HUES48 (cell line): Measurements from ENCODE around the gene CCR6.

Experiments
- H3K27ac ChIP-seq: one replicate; pipeline ENCODE4 v1.7.0; 2013; ENCODE audit warnings: low read depth, low read length, inconsistent platforms
- H3K27me3 ChIP-seq: 2 replicates; pipeline ENCODE4 v1.6.1; 2013; ENCODE audit warnings: mild to moderate bottlenecking, low read length; ENCODE audit not compliant: control insufficient read depth, insufficient read depth
- H3K36me3 ChIP-seq: 2 replicates; pipeline ENCODE4 v1.6.1; 2013; ENCODE audit warnings: low read length; ENCODE audit not compliant: control insufficient read depth, insufficient read depth
- H3K4me1 ChIP-seq: 2 replicates; pipeline ENCODE4 v1.6.1; 2013; ENCODE audit warnings: mild to moderate bottlenecking, low read length; ENCODE audit not compliant: control insufficient read depth, insufficient read depth
- H3K4me3 ChIP-seq: 2 replicates; pipeline ENCODE4 v1.5.1; 2013; ENCODE audit warnings: mild to moderate bottlenecking, low read depth, low read length
- H3K9ac ChIP-seq: 2 replicates; pipeline ENCODE4 v1.6.1; 2013; ENCODE audit warnings: mild to moderate bottlenecking, low read depth, low read length, moderate library complexity
- H3K9me3 ChIP-seq: 2 replicates; pipeline ENCODE4 v1.6.1; 2013; ENCODE audit warnings: low read length; ENCODE audit not compliant: control insufficient read depth, insufficient read depth

Gene CCR6

GRCh38 chr6:167111597-167111996 is 11.3 kb upstream of the CCR6 start:
- Histone ChIP-seq H3K9ac (no peak overlapping the region), H3K4me1 (peaks cover 6% of the 10 kb centered on the region), H3K36me3 (no peaks in the 10 kb centered on the region), H3K9me3 (no peaks in the 10 kb centered on the region), H3K27ac (no peak overlapping the region), H3K4me3 (no peak overlapping the region), H3K27me3 (no peaks in the 10 kb centered on the region)

GRCh38 chr6:167112421-167112820 is 10.5 kb upstream of the CCR6 start:
- H3K27me3 ChIP-seq, result no peaks in the 10 kb centered on the region
- H3K4me3 ChIP-seq, result no peak overlapping the region
- H3K27ac ChIP-seq, result no peak overlapping the region

GRCh38 chr6:167113047-167113754 is 9.7 kb upstream of the CCR6 start:
- no peak overlapping the region for H3K4me3 ChIP-seq
- no peaks in the 10 kb centered on the region for H3K27me3 ChIP-seq
- H3K4me1 ChIP-seq, result peaks cover 6% of the 10 kb centered on the region
- no peak overlapping the region for H3K27ac ChIP-seq
- H3K9ac ChIP-seq, result no peak overlapping the region
- no peaks in the 10 kb centered on the region for H3K9me3 ChIP-seq
- H3K36me3 ChIP-seq, result no peaks in the 10 kb centered on the region

More at GRCh38 chr6:167112421-167112820, 10.5 kb upstream of the CCR6 start:
- Histone ChIP-seq H3K9ac (no peak overlapping the region), H3K9me3 (no peaks in the 10 kb centered on the region), H3K4me1 (peaks cover 6% of the 10 kb centered on the region), H3K36me3 (no peaks in the 10 kb centered on the region)

- Histone ChIP-seq H3K36me3 (no peaks in the 10 kb centered on the region), H3K27ac (no peak overlapping the region), H3K27me3 (no peaks in the 10 kb centered on the region), H3K9ac (no peak overlapping the region), H3K9me3 (no peaks in the 10 kb centered on the region), H3K4me1 (peaks cover 6% of the 10 kb centered on the region), H3K4me3 (no peak overlapping the region)
Measured at GRCh38 chr6:167113935-167114910, 8.7 kb upstream of the CCR6 start.

GRCh38 chr6:167115054-167115453 is 7.8 kb upstream of the CCR6 start:
- no peak overlapping the region for H3K9ac ChIP-seq
- H3K9me3 ChIP-seq, result peaks cover 5% of the 10 kb centered on the region; the same call in 1 of the 2 replicates
- H3K36me3 ChIP-seq, result no peaks in the 10 kb centered on the region
- no peak overlapping the region for H3K27ac ChIP-seq
- no peak overlapping the region for H3K4me3 ChIP-seq
- no peaks in the 10 kb centered on the region for H3K27me3 ChIP-seq
- H3K4me1 ChIP-seq, result peaks cover 6% of the 10 kb centered on the region

- H3K27ac ChIP-seq, result no peak overlapping the region
- peaks cover 6% of the 10 kb centered on the region for H3K4me1 ChIP-seq
- H3K9ac ChIP-seq, result no peak overlapping the region
- no peak overlapping the region for H3K4me3 ChIP-seq
- no peaks in the 10 kb centered on the region for H3K27me3 ChIP-seq
- H3K36me3 ChIP-seq, result no peaks in the 10 kb centered on the region
- peaks cover 7% of the 10 kb centered on the region; the same call in 1 of the 2 replicates for H3K9me3 ChIP-seq
Measured at GRCh38 chr6:167116109-167116837, 6.6 kb upstream of the CCR6 start.

GRCh38 chr6:167116838-167117228 is 6.1 kb upstream of the CCR6 start:
- no peak overlapping the region for H3K4me3 ChIP-seq
- H3K27ac ChIP-seq, result no peak overlapping the region
- H3K4me1 ChIP-seq, result peaks cover 6% of the 10 kb centered on the region
- H3K9me3 ChIP-seq, result peaks cover 7% of the 10 kb centered on the region; the same call in 1 of the 2 replicates
- no peak overlapping the region for H3K9ac ChIP-seq
- no peaks in the 10 kb centered on the region for H3K27me3 ChIP-seq
- no peaks in the 10 kb centered on the region for H3K36me3 ChIP-seq

- peaks cover 6% of the 10 kb centered on the region for H3K4me1 ChIP-seq
- H3K4me3 ChIP-seq, result no peak overlapping the region
- peaks cover 7% of the 10 kb centered on the region; the same call in 1 of the 2 replicates for H3K9me3 ChIP-seq
- no peak overlapping the region for H3K27ac ChIP-seq
- no peaks in the 10 kb centered on the region for H3K36me3 ChIP-seq
- H3K9ac ChIP-seq, result no peak overlapping the region
- H3K27me3 ChIP-seq, result no peaks in the 10 kb centered on the region
Measured at GRCh38 chr6:167118006-167118405, 4.9 kb upstream of the CCR6 start.

- Histone ChIP-seq H3K36me3 (no peaks in the 10 kb centered on the region), H3K4me3 (no peak overlapping the region), H3K27me3 (no peaks in the 10 kb centered on the region), H3K9me3 (peaks cover 7% of the 10 kb centered on the region; the same call in 1 of the 2 replicates), H3K27ac (no peak overlapping the region), H3K4me1 (peaks cover 6% of the 10 kb centered on the region), H3K9ac (no peak overlapping the region)
Measured at GRCh38 chr6:167118839-167119238, 4.1 kb upstream of the CCR6 start.

- Histone ChIP-seq H3K4me3 (no peak overlapping the region), H3K27ac (no peak overlapping the region), H3K9ac (no peak overlapping the region), H3K9me3 (peaks cover 7% of the 10 kb centered on the region; the same call in 1 of the 2 replicates), H3K4me1 (peaks cover 6% of the 10 kb centered on the region), H3K27me3 (no peaks in the 10 kb centered on the region), H3K36me3 (no peaks in the 10 kb centered on the region)
Measured at GRCh38 chr6:167119670-167120582, 3.0 kb upstream of the CCR6 start.
